ENCODE measurements around the gene GALNT14. TPM values are rescaled to one million over a fixed set of nuclear protein-coding genes. Genes with fewer than 3 reads are reported as not detected.

GALNT14 gene
- total and polyA plus RNA-seq, 2 donors (not counting 1 experiment from before 2014, with no cell fraction given) = 0.15 to 0.83 TPM

GRCh38 chr2:31101701-31102100, 36.5 kb downstream of the GALNT14 start:
- Histone ChIP-seq H3K9ac (ENCODE audit: insufficient read depth, low read length) (no peak overlapping the region), H3K36me3 (ENCODE audit: control insufficient read depth, insufficient read depth, low read length) (no peaks in the 10 kb centered on the region), H3K79me2 (ENCODE audit: control insufficient read depth, insufficient read depth, low read length) (no peaks in the 10 kb centered on the region), H3K9me3 (ENCODE audit: control insufficient read depth, insufficient read depth, low read depth, low read length) (no peaks in the 10 kb centered on the region), H2AFZ (ENCODE audit: low read length) (no peak overlapping the region), H3K27me3 (ENCODE audit: control insufficient read depth, insufficient read depth, low read length) (no peaks in the 10 kb centered on the region), H3K27ac (ENCODE audit: insufficient read depth, low read length) (no peak overlapping the region), H3K4me3 (replicated peaks in 1 of 4; ENCODE audit: control extremely low read depth in 1 of 4, insufficient read depth in 1 of 4, low read depth in 3 of 4, low read length in 4 of 4) (no peak overlapping the region), H3K4me2 (ENCODE audit: extremely low read depth, insufficient read depth, low read length) (no peak overlapping the region), H3K4me1 (ENCODE audit: control insufficient read depth, extremely low read depth, insufficient read depth, low read length) (no peaks in the 10 kb centered on the region), H4K20me1 (ENCODE audit: control insufficient read depth, extremely low read depth, insufficient read depth, low read length) (no peaks in the 10 kb centered on the region)
- no peak for DNase-seq (ENCODE audit: low read depth in 2 of 2)
- TF ChIP-seq CTCF (conservative IDR thresholded peaks at IDR 0.05 in 1 of 2, IDR thresholded peaks at IDR 0.05 in 1 of 2; ENCODE audit: low read depth in 1 of 2, low read length in 2 of 2) (no peak), EZH2 (IDR thresholded peaks at IDR 0.05; ENCODE audit: low read length, missing control alignments) (no peak)

- DNase-seq (ENCODE audit: low read depth in 2 of 2) = no peak
- Histone ChIP-seq H3K4me2 (ENCODE audit: extremely low read depth, insufficient read depth, low read length) (no peak overlapping the region), H3K9me3 (ENCODE audit: control insufficient read depth, insufficient read depth, low read depth, low read length) (no peaks in the 10 kb centered on the region), H4K20me1 (ENCODE audit: control insufficient read depth, extremely low read depth, insufficient read depth, low read length) (no peaks in the 10 kb centered on the region), H3K4me1 (ENCODE audit: control insufficient read depth, extremely low read depth, insufficient read depth, low read length) (no peaks in the 10 kb centered on the region), H3K27ac (ENCODE audit: insufficient read depth, low read length) (no peak overlapping the region), H3K4me3 (replicated peaks in 1 of 4; ENCODE audit: control extremely low read depth in 1 of 4, insufficient read depth in 1 of 4, low read depth in 3 of 4, low read length in 4 of 4) (no peak overlapping the region), H3K36me3 (ENCODE audit: control insufficient read depth, insufficient read depth, low read length) (no peaks in the 10 kb centered on the region), H3K27me3 (ENCODE audit: control insufficient read depth, insufficient read depth, low read length) (no peaks in the 10 kb centered on the region), H3K79me2 (ENCODE audit: control insufficient read depth, insufficient read depth, low read length) (no peaks in the 10 kb centered on the region), H3K9ac (ENCODE audit: insufficient read depth, low read length) (no peak overlapping the region), H2AFZ (ENCODE audit: low read length) (no peak overlapping the region)
- TF ChIP-seq EZH2 (IDR thresholded peaks at IDR 0.05; ENCODE audit: low read length, missing control alignments) = no peak
- TF ChIP-seq CTCF (conservative IDR thresholded peaks at IDR 0.05 in 1 of 2, IDR thresholded peaks at IDR 0.05 in 1 of 2; ENCODE audit: low read depth in 1 of 2, low read length in 2 of 2) = no peak
These were observed 40.2 kb downstream of the GALNT14 start for GRCh38 chr2:31097962-31098613.

GRCh38 chr2:31090188-31090587, 48.1 kb downstream of the GALNT14 start:
- no peaks in the 10 kb centered on the region for H3K4me1 ChIP-seq (ENCODE audit: control insufficient read depth, extremely low read depth, insufficient read depth, low read length)
- H2AFZ ChIP-seq (ENCODE audit: low read length) = no peak overlapping the region
- H3K27me3 ChIP-seq (ENCODE audit: control insufficient read depth, insufficient read depth, low read length) = no peaks in the 10 kb centered on the region
- H3K4me2 ChIP-seq (ENCODE audit: extremely low read depth, insufficient read depth, low read length) = no peak overlapping the region
- no peak for TF ChIP-seq CTCF (conservative IDR thresholded peaks at IDR 0.05 in 1 of 2, IDR thresholded peaks at IDR 0.05 in 1 of 2; ENCODE audit: low read depth in 1 of 2, low read length in 2 of 2)
- no peak for TF ChIP-seq EZH2 (IDR thresholded peaks at IDR 0.05; ENCODE audit: low read length, missing control alignments)
- no peak overlapping the region for H3K4me3 ChIP-seq (replicated peaks in 1 of 4; ENCODE audit: control extremely low read depth in 1 of 4, insufficient read depth in 1 of 4, low read depth in 3 of 4, low read length in 4 of 4)
- H4K20me1 ChIP-seq (ENCODE audit: control insufficient read depth, extremely low read depth, insufficient read depth, low read length) = no peaks in the 10 kb centered on the region
- H3K9me3 ChIP-seq (ENCODE audit: control insufficient read depth, insufficient read depth, low read depth, low read length) = no peaks in the 10 kb centered on the region
- no peaks in the 10 kb centered on the region for H3K79me2 ChIP-seq (ENCODE audit: control insufficient read depth, insufficient read depth, low read length)
- H3K27ac ChIP-seq (ENCODE audit: insufficient read depth, low read length) = no peak overlapping the region
- H3K36me3 ChIP-seq (ENCODE audit: control insufficient read depth, insufficient read depth, low read length) = no peaks in the 10 kb centered on the region
- no peak overlapping the region for H3K9ac ChIP-seq (ENCODE audit: insufficient read depth, low read length)
- DNase-seq (ENCODE audit: low read depth in 2 of 2) = no peak

All from fibroblast of lung (primary cell).